ENCODE results near the gene CEP89.

The CEP89 gene

GRCh38 chr19:32881766-32882165, 90.0 kb downstream of the CEP89 start:
- no peak overlapping the region for H3K4me3 ChIP-seq (ENCODE audit: control insufficient read depth, low read depth, low read length)
- DNase-seq (ENCODE audit: low read depth): no peak
- TF ChIP-seq CTCF (IDR thresholded peaks at IDR 0.05; ENCODE audit: control insufficient read depth, insufficient read depth, low read depth, low read length, missing control alignments): no peak

- TF ChIP-seq CTCF (IDR thresholded peaks at IDR 0.05; ENCODE audit: control insufficient read depth, insufficient read depth, low read depth, low read length, missing control alignments): no peak
- no peak overlapping the region for H3K4me3 ChIP-seq (ENCODE audit: control insufficient read depth, low read depth, low read length)
- DNase-seq (ENCODE audit: low read depth): no peak
Observed at GRCh38 chr19:32880622-32881021, 91.1 kb downstream of the CEP89 start.

- TF ChIP-seq CTCF (IDR thresholded peaks at IDR 0.05; ENCODE audit: control insufficient read depth, insufficient read depth, low read depth, low read length, missing control alignments): no peak
- no peak for DNase-seq (ENCODE audit: low read depth)
- H3K4me3 ChIP-seq (ENCODE audit: control insufficient read depth, low read depth, low read length): no peak overlapping the region
Observed at GRCh38 chr19:32879741-32880140, 92.0 kb downstream of the CEP89 start.

GRCh38 chr19:32878988-32879387, 92.8 kb downstream of the CEP89 start:
- no peak overlapping the region for H3K4me3 ChIP-seq (ENCODE audit: control insufficient read depth, low read depth, low read length)
- no peak for TF ChIP-seq CTCF (IDR thresholded peaks at IDR 0.05; ENCODE audit: control insufficient read depth, insufficient read depth, low read depth, low read length, missing control alignments)
- no peak for DNase-seq (ENCODE audit: low read depth)

GRCh38 chr19:32877977-32878745, 93.6 kb downstream of the CEP89 start:
- no peak overlapping the region for H3K4me3 ChIP-seq (ENCODE audit: control insufficient read depth, low read depth, low read length)
- DNase-seq (ENCODE audit: low read depth): no peak
- no peak for TF ChIP-seq CTCF (IDR thresholded peaks at IDR 0.05; ENCODE audit: control insufficient read depth, insufficient read depth, low read depth, low read length, missing control alignments)

- no peak overlapping the region for H3K4me3 ChIP-seq (ENCODE audit: control insufficient read depth, low read depth, low read length)
- no peak for TF ChIP-seq CTCF (IDR thresholded peaks at IDR 0.05; ENCODE audit: control insufficient read depth, insufficient read depth, low read depth, low read length, missing control alignments)
- no peak for DNase-seq (ENCODE audit: low read depth)
Observed at GRCh38 chr19:32877323-32877912, 94.3 kb downstream of the CEP89 start.

Measured in AG09309 (cell line).